MM.1S (cell line): ENCODE data around the gene CBLB.

Experiments used
- CTCF ChIP-seq: fragments of 300-600 bp; sonication (generic); IDR thresholded peaks from 2 replicates; pipeline ENCODE4 v1.5.1; 2016; ENCODE audit warnings: antibody characterized with exemption, low read length, mixed read lengths
- EZH2 ChIP-seq: fragments of 300-600 bp; sonication (generic); optimal IDR thresholded peaks from 2 replicates; pipeline ENCODE3; 2017; ENCODE audit warnings: low read depth, mild to moderate bottlenecking, antibody characterized with exemption, low read length, mixed read lengths

- TF ChIP-seq CTCF (peak; percentile 75), EZH2 (no peak)
These were observed 182.4 kb downstream of the CBLB start for GRCh38 chr3:105686278-105686897.
